Stimulated activated CD4-positive, alpha-beta T cell treated with anti-CD3 and anti-CD28 coated beads, Interleukin-12 subunit alpha, Interleukin-12 subunit beta, amount 100 ng/mL, for 4 hours (primary cell): Measurements from ENCODE around the gene BORCS5.
"Not testable (repeated sequence)": the region's sequence is repeated elsewhere in the genome, so short reads cannot be mapped to it uniquely, and the experiment has no call there.

Experiments
- DNase-seq: peaks from one replicate; pipeline ENCODE4 v3.0.0-alpha.2; 2020

The BORCS5 gene

DNA sequence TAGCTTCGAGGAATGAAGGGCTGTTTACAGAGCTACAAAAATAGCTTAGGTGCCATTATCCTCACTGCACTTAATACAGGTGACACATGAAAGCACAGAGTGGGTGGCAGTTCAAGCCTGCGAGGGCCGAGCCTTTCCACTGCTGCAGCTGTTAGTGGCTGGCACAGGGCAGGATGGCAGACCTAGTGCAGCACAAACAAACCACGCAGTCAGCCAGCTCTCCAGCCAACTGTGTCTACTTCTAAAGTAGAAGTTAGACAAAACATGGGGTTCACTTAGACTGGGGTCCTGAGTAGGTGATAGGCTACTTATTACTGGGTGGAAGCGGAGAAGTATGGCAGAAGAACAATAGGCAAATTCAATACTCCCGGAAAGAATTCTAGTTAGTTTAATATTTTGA, 110.4 kb downstream of the BORCS5 start:
- no peak for DNase-seq

DNA sequence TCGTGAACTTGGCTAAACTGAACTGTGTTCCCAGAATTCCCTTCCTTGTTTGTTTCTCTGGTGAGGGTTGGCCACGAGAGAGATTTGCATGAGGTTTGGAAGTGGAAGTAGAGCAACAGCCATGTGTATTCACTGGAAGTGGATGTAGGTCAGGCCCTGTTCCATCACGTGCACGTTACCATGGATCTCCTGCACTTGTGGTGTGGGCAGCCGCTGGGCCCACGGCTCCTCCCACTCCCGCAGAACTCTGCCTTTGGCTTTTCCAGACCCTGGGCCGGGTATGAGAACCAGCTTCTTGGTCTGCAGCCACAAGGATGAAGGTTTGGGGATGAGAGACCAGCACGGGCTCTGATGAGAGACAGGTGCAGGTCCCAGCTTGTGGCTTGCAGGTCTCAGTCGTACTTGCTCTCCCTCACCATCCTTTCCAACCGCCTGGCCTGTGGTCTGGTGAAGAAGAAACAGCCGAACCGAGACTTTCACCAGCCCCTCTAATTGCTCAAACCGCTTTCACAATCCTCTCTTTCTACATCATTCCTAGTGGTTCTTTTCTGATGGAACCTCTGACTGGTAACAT, 110.9 kb downstream of the BORCS5 start:
- DNase-seq, result no peak

DNA sequence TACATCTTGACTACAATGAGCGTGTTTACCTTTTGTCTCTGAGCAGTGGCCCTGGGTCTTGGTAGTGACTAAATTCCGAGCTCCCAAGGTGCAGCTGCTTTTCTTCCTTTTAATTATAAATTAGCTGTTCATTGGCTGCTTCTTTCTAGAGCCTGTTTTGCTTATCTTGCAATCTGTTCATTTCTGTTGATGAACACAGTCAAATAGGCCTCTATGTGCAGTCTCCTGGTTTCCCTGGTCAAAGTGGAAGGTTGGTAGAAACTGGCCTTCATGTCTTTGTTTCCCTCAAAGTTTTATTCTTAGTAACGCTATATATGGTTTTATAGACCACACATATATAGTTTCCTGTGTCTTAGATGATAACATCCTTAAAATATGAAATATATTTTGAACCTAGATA, 111.7 kb downstream of the BORCS5 start:
- no peak for DNase-seq

DNA sequence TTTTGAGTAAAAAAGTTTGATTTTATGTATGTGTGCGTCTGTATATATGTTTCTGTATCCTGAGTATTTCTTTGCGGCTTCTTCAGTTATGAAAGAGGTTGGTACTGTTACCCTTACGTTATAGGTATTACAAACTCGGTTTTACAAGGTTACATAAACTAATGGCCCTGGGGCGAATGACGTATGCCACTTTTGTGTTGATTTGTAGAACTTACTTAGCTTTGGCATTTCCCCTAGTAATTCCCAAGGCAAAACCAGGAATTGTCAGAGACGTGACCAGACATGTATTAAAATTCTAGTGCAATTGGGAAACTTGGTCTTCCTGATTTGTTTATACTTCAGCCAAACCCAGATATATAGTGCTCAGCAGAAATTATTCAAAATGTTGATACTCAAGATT, 112.5 kb downstream of the BORCS5 start:
- no peak for DNase-seq

DNA sequence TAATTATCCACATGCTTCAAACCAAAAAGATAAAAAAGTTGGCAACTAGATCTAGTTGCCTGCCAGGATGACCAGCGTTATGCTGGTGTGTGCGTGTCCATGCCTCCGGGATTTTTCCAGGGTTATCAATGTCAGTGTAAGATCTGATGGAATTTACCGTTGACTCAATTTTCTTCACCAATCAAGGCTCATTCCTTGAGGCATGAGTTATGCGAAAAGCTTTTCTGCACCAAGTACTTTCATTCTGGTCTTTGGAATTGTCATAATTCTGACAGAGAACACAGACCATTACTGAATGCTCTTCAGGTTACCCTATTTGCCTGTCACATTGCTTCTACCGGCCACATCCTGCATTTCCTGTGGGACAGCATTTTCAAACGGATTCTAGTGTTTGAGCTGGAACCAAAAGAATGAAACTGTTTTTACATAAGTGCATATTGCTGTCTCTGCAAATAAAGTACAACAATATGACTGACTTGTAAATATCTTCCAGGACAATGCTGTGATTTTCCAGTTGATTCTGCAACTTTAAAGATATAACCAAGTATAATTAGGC, 114.0 kb downstream of the BORCS5 start:
- DNase-seq, result no peak

DNA sequence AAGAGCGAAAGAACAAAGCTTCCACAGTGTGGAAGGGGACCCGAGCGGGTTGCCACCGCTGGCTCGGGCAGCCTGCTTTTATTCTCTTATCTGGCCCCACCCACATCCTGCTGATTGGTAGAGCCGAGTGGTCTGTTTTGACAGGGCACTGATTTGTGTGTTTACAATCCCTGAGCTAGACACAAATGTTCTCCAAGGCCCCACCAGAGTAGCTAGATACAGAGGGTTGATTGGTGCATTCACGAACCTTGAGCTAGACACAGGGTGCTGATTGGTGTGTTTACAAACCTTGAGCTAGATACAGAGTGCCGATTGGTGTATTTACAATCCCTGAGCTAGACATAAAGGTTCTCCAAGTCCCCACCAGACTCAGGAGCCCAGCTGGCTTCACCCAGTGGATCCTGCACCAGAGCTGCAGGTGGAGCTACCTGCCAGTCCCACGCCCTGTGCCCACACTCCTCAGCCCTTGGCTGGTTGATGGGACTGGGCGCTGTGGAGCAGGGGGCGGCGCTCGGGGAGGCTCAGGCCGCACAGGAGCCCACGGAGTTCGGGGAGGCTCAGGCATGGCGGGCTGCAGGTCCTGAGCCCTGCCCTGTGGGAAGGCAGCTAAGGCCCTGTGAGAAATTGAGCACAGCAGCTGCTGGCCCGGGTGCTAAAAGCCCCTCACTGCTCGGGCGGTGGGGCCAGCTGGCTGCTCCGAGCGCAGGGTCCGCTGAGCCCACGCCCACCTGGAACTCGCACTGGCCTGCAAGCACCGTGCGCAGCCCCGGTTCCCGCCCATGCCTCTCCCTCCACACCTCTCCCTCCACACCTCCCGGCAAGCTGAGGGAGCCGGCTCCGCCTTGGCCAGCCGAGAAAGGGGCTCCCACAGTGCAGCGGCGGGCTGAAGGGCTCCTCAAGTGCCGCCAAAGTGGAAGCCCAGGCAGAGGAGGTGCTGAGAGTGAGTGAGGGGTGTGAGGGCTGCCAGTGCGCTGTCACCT, 115.4 kb downstream of the BORCS5 start:
- not testable (repeated sequence) for DNase-seq

DNA sequence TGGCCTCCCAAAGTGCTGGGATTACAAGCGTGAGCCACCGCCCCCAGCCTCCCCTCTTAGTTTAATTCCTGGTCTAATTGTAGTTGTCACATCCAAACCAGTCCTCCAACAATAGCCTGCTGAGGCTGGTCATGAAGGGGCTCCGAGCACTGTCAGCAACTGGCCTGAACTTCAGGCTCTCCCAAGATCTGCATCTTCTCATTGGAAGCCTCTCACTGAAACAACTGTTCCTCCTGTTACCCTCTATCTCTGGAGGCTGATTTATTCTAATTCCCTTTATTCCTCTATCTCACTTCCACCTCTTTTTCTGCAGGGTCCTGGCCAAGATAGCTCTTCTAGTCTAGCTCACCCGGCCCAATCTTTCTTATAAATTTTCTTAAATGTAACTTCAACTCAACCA, 116.3 kb downstream of the BORCS5 start:
- no peak for DNase-seq

DNA sequence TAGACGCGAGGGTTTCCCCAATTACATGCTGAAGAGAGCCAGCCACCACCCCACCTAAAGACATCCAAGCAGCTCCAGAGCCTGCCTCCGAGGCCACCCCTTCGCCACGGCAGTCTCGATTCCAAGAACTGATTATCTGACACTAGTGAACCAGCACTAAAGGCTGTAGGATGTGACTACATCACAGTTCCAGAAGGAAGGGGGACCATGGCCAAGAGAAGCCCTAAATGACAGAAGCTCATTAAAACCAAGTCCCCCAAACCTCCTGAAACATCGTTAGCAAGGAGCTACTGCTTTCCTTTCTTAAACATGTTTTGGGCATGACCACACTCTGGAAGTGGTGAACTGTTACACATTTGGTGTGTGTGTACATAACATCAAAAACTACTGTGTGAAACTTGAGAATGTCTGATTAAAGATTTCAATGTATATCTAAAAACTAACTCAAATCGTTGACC, 117.6 kb downstream of the BORCS5 start:
- no peak for DNase-seq

DNA sequence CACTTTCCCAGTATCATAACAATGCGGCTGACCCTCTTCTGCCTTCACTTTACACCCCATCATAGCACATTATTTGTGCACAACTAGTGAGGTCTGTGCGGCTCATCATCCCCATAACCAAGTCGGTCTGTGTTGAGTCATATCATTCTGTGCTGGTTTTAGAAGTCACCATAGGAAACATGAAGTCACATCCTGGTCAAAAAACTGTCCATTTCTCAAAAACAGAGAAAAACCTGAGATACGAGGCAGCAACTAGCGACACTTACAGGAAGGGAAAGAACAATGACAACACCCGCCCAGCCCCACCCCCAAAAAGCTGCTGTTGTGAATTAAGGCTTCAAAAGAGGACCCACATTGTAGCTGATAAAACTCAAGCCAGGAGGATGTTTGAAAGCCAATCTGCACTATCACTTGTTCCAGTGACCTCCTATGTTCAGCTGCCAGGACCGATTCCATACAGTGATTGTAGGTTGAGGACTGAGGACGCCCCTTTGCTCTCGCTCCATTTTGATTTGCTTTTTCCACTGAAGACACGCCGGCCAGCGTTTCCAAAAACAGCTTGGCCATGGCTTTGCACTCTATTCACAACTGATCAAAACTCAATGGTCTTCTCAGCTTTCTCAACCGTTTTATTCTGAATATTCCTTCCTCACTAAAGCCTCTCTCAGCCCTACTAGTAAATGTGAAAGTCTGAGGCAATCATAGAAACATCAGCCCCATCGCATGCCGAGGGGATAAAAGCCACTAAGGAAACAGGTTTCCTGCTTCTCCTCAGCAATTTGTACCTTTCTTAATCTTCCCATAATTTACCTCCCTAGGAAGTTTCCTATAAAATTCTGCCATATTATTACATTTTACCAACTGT, 118.3 kb downstream of the BORCS5 start:
- DNase-seq, result peak; percentile 34

DNA sequence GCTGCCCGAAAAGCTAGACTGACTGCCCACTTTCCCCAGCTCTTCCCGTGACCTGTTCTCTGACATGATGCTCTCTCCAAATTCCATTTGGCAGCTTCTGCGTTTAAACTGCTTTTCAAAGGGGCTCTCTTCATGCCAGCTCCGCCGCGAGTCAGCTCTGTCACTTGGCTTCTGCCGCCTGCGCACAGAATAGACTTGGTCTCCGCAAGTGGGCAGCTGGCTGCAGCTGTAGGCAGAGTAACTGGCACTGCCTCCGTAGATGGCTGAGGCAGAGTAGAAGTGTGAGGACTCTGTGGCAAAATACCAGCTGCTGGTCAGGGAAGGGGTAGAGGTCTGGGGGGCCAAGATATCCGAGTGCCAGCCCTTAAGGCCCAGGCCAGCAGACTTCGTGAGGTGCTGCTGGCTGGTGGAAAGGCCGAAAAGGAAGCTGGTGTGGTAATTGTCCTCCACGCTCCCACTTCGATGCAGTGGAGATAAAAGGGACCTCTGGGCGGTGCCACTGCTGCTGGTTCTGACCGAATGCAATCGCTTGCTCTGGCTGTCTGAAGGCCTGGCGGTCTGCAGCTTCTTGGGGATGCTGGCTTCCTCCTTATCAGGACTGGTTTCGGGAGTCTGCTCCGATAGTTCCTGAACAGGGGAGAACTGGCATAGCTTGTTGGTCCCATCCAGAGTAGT, 120.1 kb downstream of the BORCS5 start:
- DNase-seq, result no peak

DNA sequence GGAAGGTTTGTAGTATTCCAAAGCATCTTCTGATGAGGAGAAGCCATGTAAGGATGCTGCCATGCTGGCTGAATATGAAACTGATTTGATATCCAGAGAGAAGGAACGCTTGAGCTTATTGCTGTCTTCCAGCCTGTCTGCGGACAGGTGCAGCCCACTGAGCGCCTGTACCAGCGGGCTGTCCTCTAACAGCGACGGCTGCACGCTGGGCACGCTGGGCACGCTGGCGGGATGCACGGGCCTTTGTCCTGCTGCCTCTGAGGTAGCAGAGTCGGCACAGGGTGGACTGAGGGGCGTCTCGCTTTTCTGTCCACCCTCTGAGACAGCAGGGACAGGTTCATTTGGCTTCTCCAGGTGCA, 120.6 kb downstream of the BORCS5 start:
- no peak for DNase-seq

DNA sequence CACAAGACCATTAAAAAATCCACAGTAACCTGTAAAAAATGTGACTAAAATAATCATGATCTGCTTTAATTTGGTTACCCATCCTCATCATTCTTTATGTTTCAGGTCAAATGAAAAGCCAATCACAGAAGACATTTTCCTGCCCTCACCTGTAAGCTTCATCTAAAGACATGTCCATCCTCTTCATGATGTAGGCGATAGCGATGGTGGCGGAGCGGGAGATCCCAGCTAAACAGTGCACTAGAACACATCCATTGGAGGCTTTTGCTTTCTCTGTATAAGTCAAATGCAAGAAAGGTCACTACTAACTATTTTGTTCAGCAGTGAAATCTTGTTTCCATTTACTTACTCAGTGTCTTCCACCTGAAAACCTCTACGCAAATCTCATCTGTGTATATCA, 123.2 kb downstream of the BORCS5 start:
- no peak for DNase-seq

DNA sequence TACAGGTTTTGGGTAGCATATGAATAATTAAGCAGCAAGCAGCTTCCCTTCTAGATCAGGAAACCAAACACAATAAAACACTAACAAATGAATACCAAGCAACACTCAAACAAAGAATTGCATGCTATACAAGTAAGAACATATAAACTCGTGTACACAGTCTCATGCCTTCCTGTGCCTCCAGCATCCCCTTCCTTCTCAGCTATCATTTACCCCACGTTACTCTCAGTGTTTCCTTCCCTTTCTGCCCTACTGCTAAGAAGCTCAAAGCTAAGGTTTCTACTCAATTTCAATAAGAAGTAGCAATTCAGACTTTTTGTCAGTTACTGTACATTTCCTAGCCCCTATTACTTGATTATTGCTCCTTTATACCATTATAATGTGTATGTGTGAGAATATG, 124.8 kb downstream of the BORCS5 start:
- DNase-seq, result no peak

DNA sequence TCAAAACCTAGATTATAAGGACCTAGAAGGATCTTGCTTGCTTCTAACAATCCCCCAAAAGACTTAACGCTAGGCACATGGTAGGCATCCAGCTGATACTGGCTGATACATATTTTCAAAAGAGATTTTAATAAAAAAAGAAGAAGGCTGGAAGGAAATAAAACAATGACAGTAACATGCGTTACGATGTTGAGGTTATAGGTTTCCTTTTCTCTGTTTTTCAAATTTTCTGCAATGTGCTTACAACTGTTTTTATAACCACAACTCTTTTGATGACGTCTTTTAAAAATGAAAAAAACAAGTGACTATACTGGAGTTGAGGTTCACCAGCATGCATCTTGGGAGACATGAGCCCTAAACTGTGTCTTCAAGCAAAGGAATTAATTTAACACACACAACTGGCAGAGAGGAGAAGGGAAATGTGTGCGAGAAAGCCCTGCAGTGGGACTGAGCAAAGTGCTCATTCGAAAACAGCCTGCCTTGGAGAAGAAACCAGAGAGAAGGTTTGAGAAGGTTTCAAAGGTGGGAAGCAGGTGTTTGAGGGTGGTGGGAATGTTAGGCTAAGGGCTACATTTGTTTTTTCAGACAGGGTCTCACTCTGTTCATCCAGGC, 125.4 kb downstream of the BORCS5 start:
- no peak for DNase-seq

DNA sequence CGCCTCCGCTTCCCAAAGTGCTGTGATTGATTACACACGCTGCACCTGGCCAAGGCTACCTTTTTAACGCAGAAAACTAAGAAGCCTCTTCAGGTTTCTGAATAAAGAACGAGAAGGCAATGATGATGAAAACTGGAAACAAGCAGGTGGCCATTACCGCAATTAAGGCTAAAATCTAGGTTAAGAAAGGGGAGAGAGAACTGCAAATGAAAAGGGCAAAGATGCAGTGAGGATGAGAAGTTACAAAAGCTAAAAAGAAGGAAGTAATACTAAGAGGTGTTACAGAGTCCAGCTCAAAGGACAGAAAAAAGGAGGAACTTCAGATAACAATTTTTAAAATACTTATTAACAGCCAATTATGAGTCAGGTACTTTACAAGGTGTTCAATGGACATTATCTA, 126.1 kb downstream of the BORCS5 start:
- DNase-seq, result no peak

DNA sequence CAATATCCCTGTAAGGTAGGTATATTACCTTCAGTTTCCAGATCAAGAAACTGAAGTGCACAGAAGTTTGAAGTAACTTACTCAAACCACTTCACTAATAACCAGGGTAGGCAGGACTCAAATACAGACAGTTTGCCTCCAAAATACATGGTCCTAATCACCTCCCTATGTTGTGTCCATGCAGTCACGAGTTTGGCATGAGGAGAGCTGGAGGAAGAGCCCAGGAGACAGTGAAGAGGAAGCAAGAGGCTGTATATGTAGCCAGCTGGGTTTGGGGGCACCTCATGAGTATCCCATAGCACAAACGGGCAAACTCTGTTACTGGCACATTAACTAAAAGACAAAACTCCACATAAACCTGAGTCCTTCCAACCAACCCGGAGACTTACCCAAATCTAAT, 126.6 kb downstream of the BORCS5 start:
- DNase-seq, result no peak

DNA sequence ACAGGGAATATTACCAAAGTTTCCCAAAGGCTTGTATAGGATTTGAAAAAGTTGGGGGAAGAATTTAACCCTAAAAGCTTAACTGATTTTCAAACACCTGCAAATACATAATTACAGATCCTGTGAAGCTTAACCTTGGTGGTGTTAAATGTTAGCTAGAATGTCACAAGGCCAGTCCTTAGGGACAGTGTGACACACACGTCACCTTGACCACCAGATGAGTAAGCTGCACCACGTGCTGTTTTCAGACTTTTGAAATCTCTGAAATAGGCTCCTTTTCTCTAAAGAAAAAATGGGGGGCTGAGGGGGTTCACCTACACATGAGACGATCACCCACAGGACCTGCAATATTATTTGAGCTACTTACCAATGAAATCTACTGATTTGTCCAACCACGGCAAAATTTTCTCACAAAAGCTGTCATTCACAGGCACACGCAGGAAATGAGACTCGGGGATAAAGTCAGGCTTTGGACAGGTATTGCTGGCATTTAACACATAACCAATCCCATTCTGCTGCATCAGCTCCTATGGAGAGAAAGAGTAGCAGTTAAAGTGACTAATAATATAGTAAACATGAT, 129.9 kb downstream of the BORCS5 start:
- DNase-seq, result no peak

DNA sequence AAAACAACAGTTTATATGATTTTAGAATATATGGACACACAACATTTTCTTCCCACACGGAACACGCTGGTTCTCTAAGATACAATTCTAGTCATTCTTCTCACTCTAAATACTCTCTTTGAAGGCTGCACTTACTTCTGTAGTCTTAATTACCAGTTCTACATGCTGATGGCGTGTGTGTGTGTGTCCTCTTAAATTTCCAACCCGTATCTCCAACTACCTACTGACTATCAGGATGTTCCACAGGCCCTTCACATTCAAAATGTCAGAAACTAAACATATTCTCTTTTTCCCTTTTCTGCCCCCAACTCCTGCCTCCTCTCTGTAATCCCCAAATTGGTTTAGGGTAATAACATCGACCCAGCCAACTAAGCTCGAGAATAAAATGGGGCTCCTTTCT, 130.6 kb downstream of the BORCS5 start:
- no peak for DNase-seq

DNA sequence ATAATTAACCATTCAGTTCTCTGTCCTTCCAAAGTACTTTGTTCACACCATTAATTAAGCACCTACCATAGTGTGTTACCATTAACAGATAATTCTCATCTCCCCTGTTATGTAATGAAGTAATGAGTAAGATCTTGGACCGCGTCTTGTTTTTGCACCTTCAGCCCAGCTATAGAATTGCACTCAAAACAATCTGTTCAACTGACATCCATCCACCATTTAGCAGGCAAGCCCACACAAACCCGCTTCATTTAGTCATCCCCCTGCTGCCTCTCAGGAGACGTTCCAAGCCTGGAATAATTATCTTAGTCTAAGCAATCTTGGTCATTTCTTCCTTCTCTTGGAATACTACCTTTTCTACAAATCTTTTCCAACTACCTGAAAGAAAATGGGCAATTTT, 131.4 kb downstream of the BORCS5 start:
- no peak for DNase-seq

DNA sequence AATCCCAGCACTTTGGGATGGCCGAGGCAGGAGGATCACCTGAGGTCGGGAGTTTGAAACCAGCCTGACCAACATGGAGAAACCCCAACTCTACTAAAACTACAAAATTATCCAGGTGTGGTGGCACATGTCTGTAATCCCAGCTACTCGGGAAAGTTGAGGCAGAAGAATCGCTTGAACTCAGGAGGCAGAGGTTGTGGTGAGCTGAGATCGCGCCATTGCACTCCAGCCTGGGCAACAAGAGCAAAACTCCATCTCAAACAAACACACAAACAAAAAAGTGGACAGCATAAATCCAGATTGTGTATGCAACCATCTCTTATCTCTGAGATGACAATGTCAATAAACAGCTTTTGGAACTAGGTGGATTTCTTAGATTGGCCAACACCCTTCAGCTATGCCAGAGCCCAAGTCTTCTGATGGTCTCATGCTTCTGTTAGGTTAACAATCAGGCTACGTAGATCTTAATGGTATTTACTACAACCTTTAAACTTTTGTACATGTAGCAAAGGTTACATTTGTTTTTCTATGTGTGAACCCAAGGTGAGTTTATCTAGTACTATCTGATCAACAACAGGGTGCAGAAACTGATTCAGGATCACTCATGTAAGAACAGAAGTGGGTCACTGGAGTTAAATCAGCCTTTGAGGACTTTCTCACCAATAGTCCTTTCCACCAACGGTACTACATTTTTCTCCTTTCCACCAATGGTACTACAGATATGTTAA, 132.1 kb downstream of the BORCS5 start:
- no peak for DNase-seq

DNA sequence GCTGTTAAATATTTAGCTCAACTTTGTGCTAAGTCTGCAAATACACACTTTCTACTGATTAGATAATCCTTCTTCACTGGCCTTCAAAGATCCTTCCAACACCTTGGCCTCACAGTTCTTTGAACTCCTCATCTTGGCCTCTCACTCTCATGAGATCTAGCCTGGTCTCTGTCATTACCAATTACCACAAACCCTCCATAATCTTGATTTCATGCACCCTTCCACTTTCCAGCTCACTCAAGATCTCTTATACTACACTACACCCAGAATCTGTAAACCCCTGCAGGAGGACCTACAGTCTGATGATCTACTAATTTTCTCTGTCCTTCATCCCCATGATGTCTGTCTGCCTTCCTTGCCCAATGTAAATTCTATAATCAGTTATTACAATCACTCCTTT, 134.7 kb downstream of the BORCS5 start:
- no peak for DNase-seq
